ENCODE results near the gene PSRC1. TPM values are rescaled to one million over a fixed set of nuclear protein-coding genes. Genes with fewer than 3 reads are reported as not detected.

Gene PSRC1
- 15.8 to 18.3 TPM (median 17.6 TPM) in 3 replicates for total RNA-seq

DNA sequence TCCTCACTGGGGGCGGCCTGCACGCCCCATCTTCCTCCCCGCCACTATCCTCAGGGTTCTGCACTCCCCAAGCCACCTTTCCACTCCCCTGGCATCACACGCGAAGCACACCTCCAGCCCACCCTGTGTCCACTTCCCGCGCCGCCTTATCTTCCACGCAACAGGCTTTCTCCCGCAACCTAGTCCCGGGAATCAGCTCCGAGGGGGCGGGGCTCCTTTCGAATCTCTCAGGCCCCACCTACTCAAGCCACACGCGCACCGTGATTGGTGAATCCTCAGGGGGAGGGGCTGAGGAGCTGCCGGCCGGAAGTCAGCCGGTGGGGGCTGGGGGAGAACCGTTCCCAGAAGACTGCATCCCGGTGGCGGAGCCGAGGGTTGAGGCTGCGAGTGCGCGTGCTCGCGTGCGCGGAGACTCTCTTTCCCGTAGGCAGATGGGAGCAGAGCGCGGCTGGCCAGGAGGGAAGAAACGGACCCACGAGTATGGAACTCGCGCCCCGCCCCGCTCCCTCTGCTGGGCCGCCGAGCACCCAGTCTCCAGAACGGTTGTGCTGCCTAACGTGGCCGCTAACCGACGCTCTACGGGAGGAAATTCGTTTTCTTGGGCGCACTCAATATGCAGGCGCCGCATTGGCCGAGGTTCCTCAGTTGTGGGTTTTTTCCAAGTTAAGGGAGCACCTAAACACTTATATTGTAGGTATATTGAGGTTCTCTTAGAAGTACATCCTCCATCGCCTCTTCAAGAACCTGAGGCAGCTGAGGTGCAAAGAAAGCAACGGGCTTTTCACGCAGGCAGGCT lies at the start of gene PSRC1:
Gene PSRC1 (minus strand): TSS at position 194 of the 796 bp plus-strand sequence.
- DNase-seq (ENCODE audit: low spot score in 2 of 2, unreplicated experiment in 2 of 2) = peak; percentile 93 to 97
- Mint-ChIP-seq H3K9me3 (no peaks in the 10 kb centered on the region), H3K27ac (peak within 1 kb of the TSS; percentile 93), H3K27me3 (ENCODE audit: low read depth) (no peaks in the 10 kb centered on the region), H3K36me3 (peaks cover 6% of the 10 kb centered on the region), H3K4me1 (peaks cover 26% of the 10 kb centered on the region), H3K4me3 (peak within 1 kb of the TSS; percentile 99)
- TF ChIP-seq, protein P1, sequence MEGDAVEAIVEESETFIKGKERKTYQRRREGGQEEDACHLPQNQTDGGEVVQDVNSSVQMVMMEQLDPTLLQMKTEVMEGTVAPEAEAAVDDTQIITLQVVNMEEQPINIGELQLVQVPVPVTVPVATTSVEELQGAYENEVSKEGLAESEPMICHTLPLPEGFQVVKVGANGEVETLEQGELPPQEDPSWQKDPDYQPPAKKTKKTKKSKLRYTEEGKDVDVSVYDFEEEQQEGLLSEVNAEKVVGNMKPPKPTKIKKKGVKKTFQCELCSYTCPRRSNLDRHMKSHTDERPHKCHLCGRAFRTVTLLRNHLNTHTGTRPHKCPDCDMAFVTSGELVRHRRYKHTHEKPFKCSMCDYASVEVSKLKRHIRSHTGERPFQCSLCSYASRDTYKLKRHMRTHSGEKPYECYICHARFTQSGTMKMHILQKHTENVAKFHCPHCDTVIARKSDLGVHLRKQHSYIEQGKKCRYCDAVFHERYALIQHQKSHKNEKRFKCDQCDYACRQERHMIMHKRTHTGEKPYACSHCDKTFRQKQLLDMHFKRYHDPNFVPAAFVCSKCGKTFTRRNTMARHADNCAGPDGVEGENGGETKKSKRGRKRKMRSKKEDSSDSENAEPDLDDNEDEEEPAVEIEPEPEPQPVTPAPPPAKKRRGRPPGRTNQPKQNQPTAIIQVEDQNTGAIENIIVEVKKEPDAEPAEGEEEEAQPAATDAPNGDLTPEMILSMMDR (IDR thresholded peaks at IDR 0.05; ENCODE audit: unreplicated experiment) = peak; percentile 36

DNA sequence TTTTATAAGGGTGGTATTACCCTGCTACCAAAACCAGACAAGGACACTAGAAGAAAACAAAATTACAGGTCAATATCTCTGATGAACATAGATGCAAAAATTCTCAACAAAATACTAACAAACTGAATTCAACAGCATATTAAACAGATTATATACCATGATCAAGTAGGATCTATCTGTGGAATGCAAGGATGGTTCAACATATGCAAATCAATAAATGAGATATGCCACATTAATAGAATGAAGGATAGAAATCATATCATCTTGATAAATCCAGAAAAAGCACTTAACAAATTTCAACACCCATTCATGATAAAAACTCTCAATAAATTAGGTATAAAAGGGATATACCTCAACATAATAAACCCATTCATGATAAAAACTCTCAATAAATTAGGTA lies 48.2 kb upstream of the PSRC1 start:
- Mint-ChIP-seq H3K9me3 (peaks cover 29% of the 10 kb centered on the region), H3K27me3 (ENCODE audit: low read depth) (no peaks in the 10 kb centered on the region), H3K4me3 (no peak overlapping the region), H3K4me1 (no peaks in the 10 kb centered on the region), H3K36me3 (peaks cover 55% of the 10 kb centered on the region), H3K27ac (no peak overlapping the region)
- TF ChIP-seq, protein P1 (IDR thresholded peaks at IDR 0.05; ENCODE audit: unreplicated experiment) = no peak
- no peak for DNase-seq (ENCODE audit: low spot score in 2 of 2, unreplicated experiment in 2 of 2)

DNA sequence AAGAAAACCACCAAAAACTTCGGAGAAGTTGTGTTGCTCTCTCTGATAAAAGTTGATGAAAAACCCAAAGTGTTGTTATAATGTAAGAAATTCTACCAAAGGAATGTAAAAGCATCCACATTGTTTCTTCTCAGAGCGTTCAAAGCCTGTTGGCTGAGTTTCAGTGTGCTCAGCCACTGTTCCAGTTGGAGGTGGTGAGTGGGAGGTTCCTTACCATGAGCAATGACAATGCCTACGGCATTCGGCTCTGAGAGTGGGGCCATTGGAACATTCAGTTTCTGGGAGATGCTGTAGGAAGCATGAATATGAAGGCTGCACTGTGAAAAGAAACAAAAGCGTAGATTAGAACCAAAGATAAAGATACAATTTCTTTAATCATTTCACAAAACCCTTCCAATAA lies 44.3 kb upstream of the PSRC1 start:
- Mint-ChIP-seq H3K27ac (no peak overlapping the region), H3K4me3 (no peak overlapping the region)

DNA sequence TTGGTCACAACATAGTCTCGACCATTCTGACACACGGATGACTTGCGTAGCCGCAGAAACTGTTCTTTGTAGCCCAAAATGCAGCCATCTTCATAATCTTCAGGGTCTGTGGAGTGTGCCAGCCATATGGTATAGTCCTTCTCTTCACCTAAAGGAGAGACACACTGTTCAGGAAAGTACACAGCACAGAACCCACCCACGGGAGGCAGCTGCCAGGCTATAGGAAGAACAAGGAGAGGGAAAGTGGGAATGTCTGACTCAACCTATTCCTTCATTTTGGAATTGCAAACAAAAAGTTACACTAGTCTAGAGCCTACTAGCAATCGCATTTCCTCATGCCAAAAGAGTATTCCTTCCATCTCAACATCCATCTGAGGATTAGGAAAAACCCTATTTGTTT lies 40.0 kb upstream of the PSRC1 start:
- Mint-ChIP-seq H3K27me3 (ENCODE audit: low read depth) (no peaks in the 10 kb centered on the region), H3K9me3 (no peaks in the 10 kb centered on the region), H3K4me3 (no peak overlapping the region), H3K27ac (no peak overlapping the region), H3K36me3 (peaks cover 22% of the 10 kb centered on the region), H3K4me1 (no peaks in the 10 kb centered on the region)
- TF ChIP-seq, protein P1 (IDR thresholded peaks at IDR 0.05; ENCODE audit: unreplicated experiment) = no peak
- no peak for DNase-seq (ENCODE audit: low spot score in 2 of 2, unreplicated experiment in 2 of 2)

More for the DNA sequence above, 44.3 kb upstream of the PSRC1 start:
- Mint-ChIP-seq H3K4me1 (no peaks in the 10 kb centered on the region), H3K9me3 (peaks cover 19% of the 10 kb centered on the region), H3K36me3 (peaks cover 35% of the 10 kb centered on the region), H3K27me3 (ENCODE audit: low read depth) (no peaks in the 10 kb centered on the region)
- DNase-seq (ENCODE audit: low spot score in 2 of 2, unreplicated experiment in 2 of 2) = no peak
- TF ChIP-seq, protein P1 (IDR thresholded peaks at IDR 0.05; ENCODE audit: unreplicated experiment) = no peak

- H3K36me3 Mint-ChIP-seq = peaks cover 26% of the 10 kb centered on the region
- H3K9me3 Mint-ChIP-seq = no peaks in the 10 kb centered on the region
- H3K27me3 Mint-ChIP-seq (ENCODE audit: low read depth) = no peaks in the 10 kb centered on the region
- peaks cover 2% of the 10 kb centered on the region for H3K4me1 Mint-ChIP-seq
- H3K4me3 Mint-ChIP-seq = no peak overlapping the region
- TF ChIP-seq, protein P1 (IDR thresholded peaks at IDR 0.05; ENCODE audit: unreplicated experiment) = no peak
- DNase-seq (ENCODE audit: low spot score in 2 of 2, unreplicated experiment in 2 of 2) = no peak
- no peak overlapping the region for H3K27ac Mint-ChIP-seq
Observed at GRCh38 chr1:109319114-109319513, 36.2 kb upstream of the PSRC1 start.

Data from mesothelial cell of epicardium (in vitro differentiated cells).